H9 (cell line): ENCODE results near the gene NEURL4. TPM values are rescaled to one million over a fixed set of nuclear protein-coding genes. Genes with fewer than 3 reads are reported as not detected.
A peak's percentile ranks its signal among the peaks of the same experiment; 100 is the strongest.

Experiments used
- DNase-seq: peaks from one replicate; pipeline ENCODE4 v3.0.0-alpha.2; 2017
- H2AFZ ChIP-seq: one replicate; pipeline ENCODE4 v1.6.1; 2013; ENCODE audit warnings: mild to moderate bottlenecking, low read length, control low read depth, moderate library complexity
- H2AK5ac ChIP-seq: 2 replicates; pipeline ENCODE4 v1.6.1; 2013; ENCODE audit warnings: low read length, control low read depth, mixed read lengths; ENCODE audit not compliant: insufficient read length
- H2BK120ac ChIP-seq: one replicate; pipeline ENCODE4 v1.6.1; 2013; ENCODE audit warnings: low read depth, mild to moderate bottlenecking, low read length, control low read depth, inconsistent platforms; ENCODE audit not compliant: poor library complexity, severe bottlenecking
- H2BK12ac ChIP-seq: 2 replicates; pipeline ENCODE4 v1.6.1; 2013; ENCODE audit warnings: low read length, control low read depth, mixed read lengths, low read depth; ENCODE audit not compliant: insufficient read length
- H2BK15ac ChIP-seq: 2 replicates; pipeline ENCODE4 v1.6.1; 2013; ENCODE audit warnings: low read depth, low read length, control low read depth
- H2BK20ac ChIP-seq: one replicate; pipeline ENCODE4 v1.6.1; 2013; ENCODE audit warnings: low read depth, mild to moderate bottlenecking, low read length, control low read depth, inconsistent platforms; ENCODE audit not compliant: poor library complexity, severe bottlenecking
- H2BK5ac ChIP-seq: 2 replicates; pipeline ENCODE4 v1.6.1; 2013; ENCODE audit warnings: low read length, control low read depth, mixed read lengths; ENCODE audit not compliant: insufficient read length
- H3K14ac ChIP-seq: 2 replicates; pipeline ENCODE4 v1.6.1; 2013; ENCODE audit warnings: low read length, control low read depth; ENCODE audit not compliant: insufficient read depth
- H3K18ac ChIP-seq: 2 replicates; pipeline ENCODE4 v1.6.1; 2013; ENCODE audit warnings: low read depth, mild to moderate bottlenecking, mixed read lengths, low read length, control low read depth; ENCODE audit not compliant: insufficient read length
- H3K23ac ChIP-seq: 2 replicates; pipeline ENCODE4 v1.6.1; 2013; ENCODE audit warnings: low read length, control low read depth, mixed read lengths, low read depth; ENCODE audit not compliant: insufficient read length
- H3K23me2 ChIP-seq: 2 replicates; pipeline ENCODE4 v1.6.1; 2013; ENCODE audit warnings: low read depth, mild to moderate bottlenecking, mixed read lengths, low read length, control low read depth; ENCODE audit not compliant: insufficient read length, poor library complexity, severe bottlenecking
- H3K27ac ChIP-seq: 2 replicates; pipeline ENCODE4 v1.5.1; 2013; ENCODE audit warnings: low read length, control low read depth, mixed read lengths, low read depth; ENCODE audit not compliant: insufficient read length
- H3K27me3 ChIP-seq: 2 replicates; pipeline ENCODE4 v1.6.1; 2013; ENCODE audit warnings: low read length, control low read depth, inconsistent platforms; ENCODE audit not compliant: insufficient read depth
- H3K4ac ChIP-seq: 2 replicates; pipeline ENCODE4 v1.6.1; 2013; ENCODE audit warnings: low read depth, mild to moderate bottlenecking, control low read depth, inconsistent platforms, low read length, moderate library complexity
- H3K4me1 ChIP-seq: 2 replicates; pipeline ENCODE4 v1.6.1; 2013; ENCODE audit warnings: low read length, control low read depth, inconsistent platforms; ENCODE audit not compliant: insufficient read depth
- H3K4me2 ChIP-seq: 2 replicates; pipeline ENCODE4 v1.6.1; 2013; ENCODE audit warnings: low read length, control low read depth, mixed read lengths; ENCODE audit not compliant: insufficient read length, insufficient read depth
- H3K56ac ChIP-seq: 2 replicates; pipeline ENCODE4 v1.6.1; 2013; ENCODE audit warnings: low read depth, mild to moderate bottlenecking, mixed read lengths, low read length, control low read depth; ENCODE audit not compliant: insufficient read length
- H3K79me1 ChIP-seq: 2 replicates; pipeline ENCODE4 v1.6.1; 2013; ENCODE audit warnings: low read depth, mild to moderate bottlenecking, moderate library complexity, low read length, control low read depth, inconsistent platforms; ENCODE audit not compliant: insufficient read depth, poor library complexity, severe bottlenecking
- H3K79me2 ChIP-seq: 2 replicates; pipeline ENCODE4 v1.6.1; 2013; ENCODE audit warnings: low read length, control low read depth, inconsistent platforms; ENCODE audit not compliant: insufficient read depth
- H3K9ac ChIP-seq: 2 replicates; pipeline ENCODE4 v1.6.1; 2013; ENCODE audit warnings: low read length, control low read depth, mixed read lengths; ENCODE audit not compliant: insufficient read length; ENCODE audit errors: extremely low read depth
- H3K9me3 ChIP-seq: one replicate; pipeline ENCODE4 v1.6.1; 2013; ENCODE audit warnings: low read depth, low read length, inconsistent platforms; ENCODE audit not compliant: control insufficient read depth
- H3T11ph ChIP-seq: one replicate; pipeline ENCODE4 v1.6.1; 2013; ENCODE audit warnings: mild to moderate bottlenecking, low read length, control low read depth, inconsistent platforms
- H4K20me1 ChIP-seq: one replicate; pipeline ENCODE4 v1.6.1; 2013; ENCODE audit not compliant: control insufficient read depth, insufficient read length, insufficient read depth
- H4K5ac ChIP-seq: 2 replicates; pipeline ENCODE4 v1.6.1; 2013; ENCODE audit warnings: low read depth, mild to moderate bottlenecking, mixed read lengths, low read length, control low read depth; ENCODE audit not compliant: insufficient read length
- H4K8ac ChIP-seq: replicated peaks from 2 replicates; pipeline ENCODE4 v1.6.1; 2013; ENCODE audit warnings: low read length, control low read depth, mixed read lengths, low read depth; ENCODE audit not compliant: insufficient read length
- H4K91ac ChIP-seq: 2 replicates; pipeline ENCODE4 v1.6.1; 2013; ENCODE audit warnings: low read depth, mild to moderate bottlenecking, moderate library complexity, mixed read lengths, low read length, control low read depth; ENCODE audit not compliant: insufficient read length
- H3K27ac Mint-ChIP-seq, 3 experiments: 2 replicates in 2 of 3; 3 replicates in 1 of 3; pipeline ENCODE4 v1.8.0; 2020 to 2021; ENCODE audit warnings: mixed read lengths in 3 of 3, mild to moderate bottlenecking in 1 of 3, moderate library complexity in 1 of 3
- H3K27me3 Mint-ChIP-seq: 2 replicates; pipeline ENCODE4 v1.8.0; 2021; ENCODE audit warnings: low read depth, mild to moderate bottlenecking, moderate library complexity, mixed read lengths
- H3K36me3 Mint-ChIP-seq, 3 experiments: 2 replicates in 2 of 3; 3 replicates in 1 of 3; pipeline ENCODE4 v1.8.0; 2020 to 2021; ENCODE audit warnings: low read depth in 3 of 3, mixed read lengths in 3 of 3; ENCODE audit not compliant: insufficient read depth in 1 of 3
- H3K4me1 Mint-ChIP-seq, 2 experiments: 2 replicates each; pipeline ENCODE4 v1.8.0; 2020; ENCODE audit warnings: mixed read lengths in 2 of 2
- H3K4me3 Mint-ChIP-seq, 2 experiments: 2 replicates in 1 of 2; 3 replicates in 1 of 2; pipeline ENCODE4 v1.8.0; 2020 to 2021; ENCODE audit warnings: mild to moderate bottlenecking in 2 of 2, mixed read lengths in 2 of 2, moderate library complexity in 1 of 2
- H3K9me3 Mint-ChIP-seq, 2 experiments: 2 replicates in 1 of 2; 3 replicates in 1 of 2; pipeline ENCODE4 v1.8.0; 2020; ENCODE audit warnings: mild to moderate bottlenecking in 2 of 2, mixed read lengths in 2 of 2, moderate library complexity in 1 of 2
- CTCF ChIP-seq: fragments of 200-600 bp; sonication (generic); conservative IDR thresholded peaks from 3 replicates; pipeline ENCODE4 v1.8.0; 2021; ENCODE audit warnings: antibody characterized with exemption, mild to moderate bottlenecking
- WGBS: extraction: QIAGEN DNeasy Blood & Tissue Kit; methylation state at CpG from one replicate; pipeline ENCODE4 v1.1.7; 2013; ENCODE audit warnings: missing lambda C conversion rate, low lambda C conversion rate, mixed read lengths; ENCODE audit not compliant: insufficient read length; ENCODE audit errors: extremely low coverage; 5-methylcytosine and 5-hydroxymethylcytosine counted together
- total RNA-seq: library from RNA; stranded (reverse); gene quantifications from 2 replicates; pipeline ENCODE4 v1.2.1, GENCODE V29; 2021

Gene NEURL4
- total RNA-seq, 1 experiment from 2014 or later: 54.8 TPM

- H3K18ac ChIP-seq: no peak overlapping the region
- no peak for TF ChIP-seq CTCF
- Mint-ChIP-seq H3K4me3 (peak overlapping the region in 1 of 2 experiments; percentile 81; a peak in 3 of 5 replicates), H3K27ac (no peak overlapping the region), H3K27me3 (peaks cover 60% of the 10 kb centered on the region), H3K9me3 (peaks cover 3% of the 10 kb centered on the region in 2 experiments; a peak in 3 of 5 replicates), H3K36me3 (peaks cover 0 to 3% (median 0%) of the 10 kb centered on the region in 3 experiments; a peak in 2 of 7 replicates), H3K4me1 (peaks cover 14 to 31% of the 10 kb centered on the region in 2 experiments)
- H3K9ac ChIP-seq: no peak overlapping the region
- no peak overlapping the region for H2BK12ac ChIP-seq
- H3K27ac ChIP-seq: no peak overlapping the region
- no peak overlapping the region for H2BK5ac ChIP-seq
- no peak overlapping the region for H4K8ac ChIP-seq
- H2AK5ac ChIP-seq: no peak overlapping the region
- no peak for DNase-seq
- peaks cover 4% of the 10 kb centered on the region; the same call in 1 of the 2 replicates for H3K4me1 ChIP-seq
- H3K27me3 ChIP-seq: peaks cover 2% of the 10 kb centered on the region
- no peak overlapping the region for H3K56ac ChIP-seq
- no peak overlapping the region for H3K14ac ChIP-seq
- no peak overlapping the region for H3K4ac ChIP-seq
- H3K79me1 ChIP-seq: no peaks in the 10 kb centered on the region
- no peak overlapping the region for H3T11ph ChIP-seq
- no peaks in the 10 kb centered on the region for H4K20me1 ChIP-seq
- no peak overlapping the region for H2BK20ac ChIP-seq
- no peaks in the 10 kb centered on the region for H3K9me3 ChIP-seq
- H2BK15ac ChIP-seq: no peak overlapping the region
- H3K23ac ChIP-seq: no peak overlapping the region
- H2AFZ ChIP-seq: no peak overlapping the region
- no peak overlapping the region for H4K5ac ChIP-seq
- H4K91ac ChIP-seq: no peak overlapping the region
- peak overlapping the region; percentile 49 for H3K4me2 ChIP-seq
- H3K23me2 ChIP-seq: peaks cover 4% of the 10 kb centered on the region
- no CpG with 5 or more reads among the region's 11 CpGs for WGBS
- H3K79me2 ChIP-seq: no peaks in the 10 kb centered on the region
- H2BK120ac ChIP-seq: no peak overlapping the region
Measured at GRCh38 chr17:7293159-7293558, 36.0 kb downstream of the NEURL4 start.
